HG02973 (cell line): ENCODE results near the gene NHLRC4.

Experiments
- ATAC-seq: cut with Tn5 transposase; IDR thresholded peaks from one replicate; pipeline ENCODE4 v1.9.1; 2021; ENCODE audit warnings: moderate library complexity; ENCODE audit not compliant: unreplicated experiment

Gene NHLRC4

DNA sequence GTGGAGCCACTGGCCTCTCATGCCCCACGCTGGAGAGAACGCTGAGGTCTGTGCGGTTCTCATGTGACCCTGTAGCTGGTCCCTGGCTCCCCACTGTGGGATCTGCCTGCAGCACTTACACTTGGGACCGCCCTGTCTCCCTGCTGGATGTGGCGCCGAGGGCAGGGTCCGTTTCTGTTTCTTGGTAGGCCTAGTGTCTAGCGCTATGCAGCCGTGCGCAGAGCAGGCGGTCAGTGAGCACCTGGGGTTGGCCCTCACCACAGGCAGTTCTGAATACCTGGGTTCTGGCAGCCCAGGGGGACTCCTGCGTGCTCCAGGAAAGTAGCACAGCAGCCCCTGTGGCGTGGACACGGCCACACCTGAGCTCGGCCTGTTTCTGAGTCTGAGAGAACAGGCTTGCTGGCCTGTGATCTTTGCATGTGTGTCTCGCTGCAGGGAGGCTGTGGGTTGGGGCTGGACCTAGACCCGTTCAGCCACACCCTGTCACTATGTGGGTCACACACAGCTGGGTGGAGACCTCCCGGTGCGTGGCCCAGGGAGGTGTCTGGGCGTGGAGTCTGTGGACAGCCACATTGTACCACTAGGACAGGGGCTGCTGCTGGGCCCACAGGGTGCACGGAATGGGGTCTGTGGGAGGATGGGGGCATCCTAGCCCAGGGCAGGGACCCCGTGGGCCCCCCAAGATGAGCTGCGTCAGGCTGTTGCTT, 36.5 kb upstream of the NHLRC4 start:
- no peak for ATAC-seq

DNA sequence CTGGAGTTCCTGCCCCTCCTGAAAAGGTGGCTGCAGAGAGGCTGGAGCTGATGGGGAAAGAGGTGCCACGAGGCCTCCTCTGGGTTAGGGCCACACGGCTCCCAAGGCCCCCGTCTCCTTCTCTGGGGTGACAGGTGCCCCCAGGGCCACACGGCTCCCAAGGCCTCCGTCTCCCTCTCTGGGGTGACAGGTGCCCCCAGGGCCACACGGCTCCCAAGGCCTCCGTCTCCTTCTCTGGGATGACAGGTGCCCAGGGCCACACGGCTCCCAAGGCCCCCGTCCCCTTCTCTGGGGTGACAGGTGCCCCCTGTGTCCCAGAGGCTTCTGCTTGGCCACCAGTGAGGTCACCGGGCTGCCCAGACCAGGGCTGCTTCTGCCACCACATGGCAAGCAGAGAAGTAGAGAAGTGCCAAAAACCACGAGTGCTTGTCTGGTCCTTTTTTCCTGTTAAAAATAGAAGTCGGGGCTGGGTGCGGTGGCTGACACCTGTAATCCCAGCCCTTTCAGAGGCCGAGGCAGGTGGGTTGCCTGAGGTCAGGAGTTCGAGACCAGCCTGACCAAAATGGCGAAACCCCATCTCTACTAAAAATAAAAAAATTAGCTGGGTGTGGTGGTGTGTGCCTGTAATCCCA, 35.2 kb upstream of the NHLRC4 start:
- no peak for ATAC-seq

DNA sequence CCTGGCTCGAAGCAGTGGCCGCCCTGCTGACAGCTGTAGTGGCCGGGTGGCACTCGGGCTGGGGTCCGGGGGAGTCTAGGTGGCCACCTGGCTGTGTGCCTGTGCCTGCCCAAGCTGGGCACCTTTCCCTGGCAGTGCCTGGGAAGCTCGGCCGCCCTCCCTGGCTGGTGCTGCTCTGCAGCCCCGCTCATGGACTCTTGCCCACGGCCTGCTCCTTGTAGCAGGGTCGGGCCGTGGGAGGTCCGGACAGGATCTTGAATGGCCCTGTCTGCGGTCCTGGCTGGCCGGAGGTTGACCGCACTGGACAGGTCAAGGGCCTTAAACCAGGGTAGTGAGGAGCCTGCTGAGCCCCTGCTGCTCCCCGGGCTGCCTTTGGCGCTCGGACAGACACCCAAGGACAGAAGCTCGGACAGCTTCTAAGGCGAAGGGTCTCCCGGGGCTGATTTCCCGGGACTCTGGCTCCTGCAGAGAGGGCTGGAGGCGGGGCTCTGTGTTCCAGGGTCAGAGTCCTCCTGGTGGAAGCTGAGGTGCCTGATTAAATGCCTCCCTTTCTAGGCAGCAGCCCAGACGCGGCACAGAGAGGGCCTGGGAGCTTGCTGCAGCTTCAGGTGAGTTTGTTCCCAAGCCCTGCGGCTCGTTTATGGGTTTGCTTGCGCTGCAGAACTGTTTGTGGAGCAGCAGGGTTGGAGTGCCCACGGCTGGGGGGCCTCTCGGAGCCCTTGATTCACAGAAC, 33.2 kb upstream of the NHLRC4 start:
- no peak for ATAC-seq

DNA sequence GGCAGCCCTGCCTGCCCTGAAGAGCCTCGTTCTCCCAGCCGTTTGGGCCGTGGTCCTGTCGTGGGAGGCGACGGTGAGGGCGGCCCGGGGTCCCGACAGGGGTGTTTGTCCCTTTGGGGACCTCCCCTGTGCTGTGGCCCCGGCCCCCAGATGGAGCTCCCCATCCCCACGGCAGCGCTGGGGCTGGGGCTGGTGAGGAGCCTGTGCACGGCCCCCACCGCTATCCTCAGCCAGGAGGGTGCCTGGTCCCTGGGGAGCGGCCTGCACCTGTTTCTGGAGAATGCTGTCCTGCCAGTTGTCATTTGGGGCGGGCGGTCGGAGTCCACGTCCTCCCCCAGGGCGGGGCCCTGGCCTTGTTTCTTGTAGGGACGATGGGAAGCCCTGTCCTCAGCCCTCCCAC, 32.7 kb upstream of the NHLRC4 start:
- no peak for ATAC-seq

DNA sequence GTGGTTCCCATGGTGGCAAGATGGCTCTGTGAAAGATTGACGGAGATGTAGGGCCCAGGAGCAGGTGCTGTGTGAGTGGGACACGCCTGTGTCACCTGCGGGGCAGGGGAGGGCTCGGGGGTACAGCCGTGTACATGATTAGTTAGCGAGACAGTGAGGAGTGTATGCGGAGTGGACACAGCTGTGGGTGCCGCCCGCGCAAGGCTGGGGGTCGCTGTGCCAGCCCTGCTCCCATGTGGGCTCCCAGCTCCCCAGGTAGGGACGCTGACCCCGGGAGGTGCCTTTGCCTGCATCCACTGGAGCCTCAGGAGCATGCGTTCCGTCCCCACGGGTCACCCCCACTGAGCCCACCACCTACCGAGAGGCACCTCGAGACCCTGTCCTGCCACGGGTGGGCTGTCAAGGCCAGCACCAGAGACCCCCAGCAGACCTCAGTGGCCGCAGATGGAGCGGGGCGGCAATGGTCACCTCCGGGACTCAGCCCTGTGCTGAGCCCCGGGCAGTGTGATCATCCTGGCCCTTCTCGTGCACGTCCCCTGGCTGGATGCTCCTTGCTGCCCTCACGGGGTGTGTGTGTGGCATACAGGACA, 31.9 kb upstream of the NHLRC4 start:
- ATAC-seq = no peak

DNA sequence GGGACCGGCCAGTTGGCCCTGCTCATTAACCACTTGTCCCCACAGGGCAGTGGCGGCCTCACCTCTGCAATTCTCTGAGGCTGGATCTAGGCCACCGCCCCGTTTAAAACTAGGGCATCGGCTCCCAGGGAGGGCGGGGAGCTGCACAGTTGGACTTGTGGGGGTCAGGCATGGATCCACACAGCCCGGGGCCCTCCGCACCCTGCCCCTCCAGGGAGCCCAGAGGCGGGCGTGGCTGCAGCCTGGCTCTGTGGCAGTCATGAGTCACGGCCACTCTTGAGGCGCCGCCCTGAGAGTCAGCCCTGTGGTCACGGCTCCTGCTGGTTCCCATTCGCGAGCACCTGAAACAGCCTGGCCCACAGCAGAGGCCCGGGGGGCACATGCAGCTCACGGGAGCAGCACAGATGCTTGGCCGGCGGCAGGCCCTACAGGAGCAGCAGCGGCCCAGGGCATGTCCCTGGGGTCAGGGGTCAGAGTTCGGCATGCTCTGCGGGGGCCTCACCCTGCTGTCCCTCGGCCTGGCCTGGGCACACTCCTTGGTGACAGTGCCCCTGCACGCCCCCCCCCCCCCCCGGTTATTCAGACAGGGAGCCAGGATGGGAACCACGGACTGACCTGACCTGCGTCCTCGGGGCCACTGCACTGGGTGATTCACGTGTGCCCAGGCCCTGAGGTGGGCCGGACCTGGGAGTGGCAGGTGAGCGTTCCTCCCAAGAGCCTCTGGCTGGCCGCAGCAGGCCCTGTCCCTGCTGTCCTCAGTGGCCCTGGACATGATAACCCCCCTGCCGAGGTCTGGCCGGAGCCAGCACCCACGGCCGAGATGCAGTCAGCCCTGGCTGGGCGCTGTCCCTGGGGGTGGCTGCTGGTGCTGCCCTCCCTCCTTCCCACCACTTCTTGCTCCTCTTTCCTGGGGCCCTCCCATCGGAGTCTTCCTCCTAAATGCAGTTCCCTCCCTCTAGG, 31.1 kb upstream of the NHLRC4 start:
- ATAC-seq = no peak

DNA sequence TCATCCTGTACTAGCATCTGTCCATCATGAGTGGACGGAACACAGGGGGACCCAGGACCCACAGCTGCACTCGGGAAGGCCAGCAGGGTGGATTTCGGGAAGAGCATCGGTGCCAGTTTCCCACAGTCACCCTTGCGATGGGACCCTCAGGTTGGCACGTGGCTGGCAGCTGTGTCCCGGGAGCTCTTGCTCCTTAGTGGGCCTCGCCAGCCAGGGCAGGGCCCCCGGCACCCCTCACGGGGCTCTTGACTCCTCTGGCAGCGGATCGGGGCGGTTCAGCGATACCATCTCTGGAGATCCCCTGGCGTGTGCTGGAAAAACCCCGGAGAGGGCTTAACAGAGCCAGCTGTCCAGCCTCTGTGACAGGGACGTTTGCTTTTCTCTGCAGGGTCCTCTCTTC, 30.1 kb upstream of the NHLRC4 start:
- no peak for ATAC-seq

DNA sequence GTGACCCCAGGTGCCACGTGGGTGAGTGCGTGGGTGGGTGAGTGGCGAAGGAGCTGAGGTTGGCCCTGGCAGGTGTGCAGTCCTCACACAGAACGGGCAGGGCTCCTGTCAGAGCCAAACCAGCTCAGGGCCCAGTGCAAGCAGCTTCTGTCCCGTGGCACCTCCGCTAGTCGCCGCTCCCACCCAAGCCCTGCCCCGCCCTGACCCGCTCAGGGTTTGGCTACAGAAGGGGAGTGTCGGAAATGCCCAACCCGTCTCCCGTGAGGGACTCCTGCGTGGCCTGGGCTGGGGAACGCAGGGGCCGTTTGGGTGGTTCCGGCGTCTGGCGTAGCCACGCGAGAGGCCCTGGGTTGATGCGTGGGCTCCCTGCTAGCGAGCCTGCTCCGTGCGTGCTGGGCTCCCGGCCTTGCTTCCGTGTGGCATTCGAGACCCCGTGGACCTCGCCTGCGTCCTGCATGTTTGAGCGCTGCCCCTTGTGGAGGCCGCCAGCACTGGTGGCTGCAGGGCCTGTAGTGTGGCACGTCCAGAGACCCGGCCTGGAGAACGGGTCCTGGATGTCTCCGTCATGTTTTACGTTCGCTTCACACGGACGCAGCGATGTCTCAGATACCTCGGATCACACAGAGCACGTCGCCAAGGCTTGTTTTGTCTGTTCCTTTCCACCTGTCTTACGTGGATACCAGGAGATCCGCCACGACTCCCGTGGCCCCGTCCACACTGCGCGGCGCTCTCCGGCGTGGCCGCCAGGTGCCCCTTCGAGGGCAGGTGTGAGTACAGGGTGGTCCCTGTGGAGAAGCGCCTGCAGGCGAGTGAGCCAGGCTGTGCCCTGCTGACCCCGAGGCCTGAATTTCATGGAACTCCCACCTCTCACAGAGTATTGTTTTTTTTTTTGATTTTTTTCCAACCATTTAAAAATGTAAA, 29.1 kb upstream of the NHLRC4 start:
- no peak for ATAC-seq

DNA sequence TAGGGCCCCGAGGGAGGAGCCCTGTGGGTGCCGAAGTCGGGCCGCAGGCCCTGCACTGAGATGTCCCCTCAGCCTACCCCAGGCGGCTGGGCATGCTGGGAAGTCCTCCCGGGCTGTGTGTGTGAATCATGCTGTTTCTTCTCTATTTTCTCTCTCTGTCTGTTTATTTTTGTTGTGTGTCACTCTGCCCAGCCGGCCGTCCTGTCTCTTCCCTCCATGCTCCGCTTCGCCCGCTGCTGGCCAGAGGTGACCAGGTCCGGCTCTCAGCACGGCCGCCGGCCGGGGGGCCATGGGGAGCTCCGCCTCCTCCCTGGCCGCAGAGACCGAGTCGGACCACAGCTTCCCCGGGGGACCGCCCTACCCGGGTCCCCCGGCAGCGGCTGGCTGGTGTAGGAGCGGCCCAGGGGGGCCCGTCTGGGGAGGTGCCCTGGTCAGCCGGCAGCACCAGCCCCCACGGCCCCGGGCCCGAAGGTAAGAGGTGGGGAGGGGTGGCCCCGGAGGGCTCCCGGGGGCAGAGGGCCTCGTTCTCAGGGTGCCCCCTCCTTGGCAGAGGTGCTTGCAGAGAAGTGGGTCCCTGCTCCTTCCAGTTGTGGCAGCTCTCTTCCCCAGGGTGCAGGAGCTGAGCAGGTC, 26.8 kb upstream of the NHLRC4 start:
- no peak for ATAC-seq

DNA sequence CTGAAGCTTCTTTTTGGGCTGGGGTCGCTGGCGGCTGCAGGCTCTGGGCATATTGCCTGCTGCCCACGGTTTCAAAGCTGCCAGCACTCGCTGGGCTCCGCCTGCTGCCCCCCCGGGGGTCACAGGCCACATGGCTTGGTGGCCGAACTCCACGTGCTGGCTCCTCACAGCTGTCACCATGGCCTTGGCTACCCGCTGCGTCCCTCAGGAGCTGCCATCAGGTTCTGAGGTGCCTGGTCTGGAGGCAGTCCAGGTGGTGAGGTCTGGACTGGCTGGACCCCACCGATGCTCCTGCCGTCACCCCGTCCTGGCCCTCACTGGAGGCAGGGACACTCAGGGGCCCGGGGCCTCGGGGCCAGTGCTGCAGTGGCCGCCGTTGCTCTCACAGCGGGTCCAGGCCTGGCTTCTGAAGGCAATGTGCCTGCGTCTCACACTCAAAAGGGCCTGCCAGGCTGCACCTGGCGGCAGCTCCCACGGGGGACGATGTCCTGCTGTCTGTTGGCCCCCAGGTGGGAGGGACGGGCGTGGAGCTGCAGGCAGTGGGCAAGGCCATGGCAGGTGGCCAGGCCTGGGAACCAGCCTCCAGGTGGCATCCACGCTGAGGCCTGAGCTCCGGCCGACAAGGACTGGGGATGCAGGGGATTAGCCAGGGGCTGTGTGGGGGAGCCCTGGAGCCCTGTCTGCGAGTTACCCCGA, 26.0 kb upstream of the NHLRC4 start:
- ATAC-seq = no peak

DNA sequence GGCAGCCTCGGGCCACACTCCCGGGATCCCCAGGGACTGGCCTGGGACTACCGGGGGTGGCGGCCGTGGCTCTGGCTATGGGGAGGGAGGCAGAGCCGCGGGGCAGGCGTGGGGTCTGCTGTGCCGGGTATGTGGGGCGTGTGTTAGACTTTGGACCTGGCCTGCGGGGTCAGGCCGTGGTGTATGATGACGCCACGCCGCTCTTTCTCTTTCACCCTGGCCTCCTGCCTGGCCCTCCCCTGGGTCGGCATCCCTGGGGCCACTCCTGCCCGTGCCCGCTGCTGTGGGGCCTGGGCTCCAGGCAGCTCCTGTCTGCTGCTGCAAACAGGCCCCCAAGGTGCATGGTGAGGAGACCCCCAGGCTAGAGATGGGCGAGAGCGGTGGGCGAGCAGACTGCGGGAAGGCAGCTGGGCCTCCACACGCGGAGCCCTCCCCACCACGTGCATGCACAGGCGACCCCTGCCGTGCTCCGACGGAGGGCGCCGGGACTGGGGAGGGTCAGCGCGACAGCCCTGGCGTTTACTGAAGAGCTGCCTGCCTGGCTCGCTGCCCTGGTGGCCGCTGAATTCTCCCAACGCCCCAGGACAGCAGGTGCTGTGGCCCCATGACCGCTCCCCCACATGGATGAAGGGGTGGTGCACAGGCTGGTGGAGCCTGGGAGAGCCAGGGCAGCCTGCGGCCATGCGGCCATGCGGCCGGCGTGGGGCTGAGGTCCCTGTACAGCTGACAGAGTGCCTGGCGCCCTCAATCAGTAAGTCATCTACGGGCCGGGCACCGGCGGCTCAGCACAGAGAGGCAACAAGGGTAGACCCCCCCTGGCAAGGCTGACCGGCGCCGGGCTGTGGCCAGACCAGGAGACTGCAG, 23.3 kb upstream of the NHLRC4 start:
- ATAC-seq = no peak

DNA sequence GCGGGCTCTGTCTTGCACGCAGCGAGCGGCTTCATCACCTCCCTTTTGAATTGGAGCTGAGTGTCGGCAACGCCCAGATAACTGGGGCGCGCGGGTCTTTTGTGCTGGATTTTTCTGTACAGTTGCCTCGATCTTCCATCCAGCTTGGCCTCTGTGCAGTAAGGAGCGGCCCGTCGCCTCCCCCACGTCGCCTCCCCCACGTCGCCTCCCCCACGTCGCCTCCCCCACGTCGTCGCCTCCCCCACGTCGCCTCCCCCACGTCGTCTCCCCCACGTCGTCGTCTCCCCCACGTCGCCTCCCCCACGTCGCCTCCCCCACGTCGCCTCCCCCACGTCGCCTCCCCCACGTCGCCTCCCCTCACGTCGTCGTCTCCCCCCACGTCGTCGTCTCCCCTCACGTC, 22.3 kb upstream of the NHLRC4 start:
- no peak for ATAC-seq

DNA sequence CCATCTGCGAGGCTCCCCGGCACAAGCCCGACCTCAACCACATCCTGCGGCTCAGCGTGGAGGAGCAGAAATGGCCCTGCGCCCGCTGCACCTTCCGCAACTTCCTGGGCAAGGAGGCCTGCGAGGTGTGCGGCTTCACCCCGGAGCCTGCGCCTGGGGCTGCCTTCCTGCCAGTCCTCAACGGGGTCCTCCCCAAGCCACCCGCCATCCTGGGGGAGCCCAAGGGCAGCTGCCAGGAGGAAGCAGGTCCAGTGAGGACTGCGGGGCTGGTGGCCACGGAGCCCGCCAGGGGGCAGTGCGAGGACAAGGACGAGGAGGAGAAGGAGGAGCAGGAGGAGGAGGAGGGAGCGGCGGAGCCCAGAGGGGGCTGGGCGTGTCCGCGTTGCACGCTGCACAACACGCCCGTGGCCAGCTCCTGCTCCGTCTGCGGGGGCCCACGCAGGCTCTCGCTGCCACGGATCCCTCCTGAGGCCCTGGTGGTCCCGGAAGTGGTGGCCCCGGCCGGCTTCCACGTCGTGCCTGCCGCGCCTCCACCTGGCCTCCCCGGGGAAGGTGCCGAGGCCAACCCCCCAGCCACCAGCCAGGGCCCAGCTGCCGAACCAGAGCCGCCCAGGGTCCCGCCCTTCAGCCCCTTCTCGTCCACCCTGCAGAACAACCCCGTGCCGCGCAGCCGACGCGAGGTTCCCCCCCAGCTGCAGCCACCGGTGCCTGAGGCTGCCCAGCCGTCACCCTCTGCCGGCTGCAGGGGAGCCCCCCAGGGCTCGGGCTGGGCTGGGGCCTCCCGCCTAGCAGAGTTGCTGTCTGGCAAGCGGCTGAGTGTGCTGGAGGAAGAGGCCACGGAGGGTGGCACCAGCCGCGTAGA, 19.7 kb upstream of the NHLRC4 start:
- no peak for ATAC-seq

DNA sequence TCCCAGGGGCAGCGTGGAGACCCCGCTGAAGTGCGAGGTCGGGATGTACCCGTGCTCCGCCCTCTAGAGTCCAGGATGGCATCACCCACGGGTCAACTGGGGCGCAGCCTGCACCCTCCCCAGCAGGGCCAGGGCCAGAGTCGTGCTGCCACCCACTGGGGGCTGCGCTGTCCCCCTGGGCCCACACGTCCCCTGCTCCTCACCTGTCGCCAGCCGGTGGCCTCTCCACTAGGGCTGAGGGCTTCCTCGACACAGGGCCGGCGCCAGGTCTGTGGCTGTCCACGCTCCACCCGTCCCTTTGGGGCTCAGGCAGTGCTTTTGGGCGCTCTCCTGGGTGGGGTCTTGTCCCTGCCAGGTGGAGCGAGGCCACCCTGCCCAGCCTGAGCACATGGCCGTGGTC, 18.2 kb upstream of the NHLRC4 start:
- ATAC-seq = no peak

DNA sequence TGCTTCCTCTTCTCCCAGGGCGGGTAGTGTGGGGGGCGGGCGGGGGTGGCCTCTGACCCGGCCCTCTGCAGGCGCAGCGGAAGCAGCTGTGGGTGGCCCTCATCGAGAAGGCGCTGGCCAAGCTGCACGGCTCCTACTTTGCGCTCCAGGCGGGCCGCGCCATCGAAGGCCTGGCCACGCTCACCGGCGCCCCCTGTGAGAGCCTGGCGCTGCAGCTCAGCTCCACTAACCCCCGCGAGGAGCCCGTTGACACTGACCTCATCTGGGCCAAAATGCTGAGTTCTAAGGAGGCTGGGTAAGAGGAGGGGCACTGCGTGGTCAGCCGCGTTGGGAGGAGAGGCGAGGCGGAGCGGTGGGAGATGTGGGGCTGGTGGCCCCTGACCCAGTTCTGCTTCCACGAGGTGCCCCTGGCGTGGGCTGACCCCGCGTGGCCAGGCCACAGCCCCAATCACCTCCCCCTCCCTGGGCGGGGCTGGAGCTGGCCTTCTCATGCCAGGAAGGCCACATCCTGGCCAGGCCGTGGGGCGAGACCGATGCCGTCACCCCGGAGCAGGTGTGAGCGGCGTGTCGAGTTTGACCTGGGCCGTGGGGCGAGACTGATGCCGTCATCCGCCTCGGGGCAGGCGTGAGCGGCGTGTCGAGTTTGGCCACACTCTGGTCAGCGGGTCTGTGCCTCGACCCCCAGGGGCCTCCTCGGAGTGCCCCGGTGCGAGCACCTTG, 17.1 kb upstream of the NHLRC4 start:
- ATAC-seq = no peak

DNA sequence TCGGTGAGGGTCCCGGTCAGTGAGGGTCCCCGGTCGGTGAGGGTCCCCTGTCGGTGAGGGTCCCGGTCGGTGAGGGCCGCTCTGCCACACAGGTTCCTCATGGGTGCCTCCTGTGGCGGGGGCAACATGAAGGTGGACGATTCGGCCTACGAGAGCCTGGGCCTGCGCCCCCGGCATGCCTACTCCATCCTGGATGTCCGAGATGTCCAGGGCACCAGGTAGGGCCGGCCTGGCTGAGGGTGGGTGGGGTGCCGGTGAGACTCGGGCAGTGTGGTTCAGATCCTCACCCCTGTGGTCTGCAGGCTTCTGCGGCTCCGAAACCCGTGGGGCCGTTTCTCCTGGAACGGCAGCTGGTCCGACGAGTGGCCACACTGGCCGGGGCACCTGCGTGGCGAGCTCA, 15.6 kb upstream of the NHLRC4 start:
- ATAC-seq = no peak
